ENCODE results near the gene TMEM47.

The TMEM47 gene

DNA sequence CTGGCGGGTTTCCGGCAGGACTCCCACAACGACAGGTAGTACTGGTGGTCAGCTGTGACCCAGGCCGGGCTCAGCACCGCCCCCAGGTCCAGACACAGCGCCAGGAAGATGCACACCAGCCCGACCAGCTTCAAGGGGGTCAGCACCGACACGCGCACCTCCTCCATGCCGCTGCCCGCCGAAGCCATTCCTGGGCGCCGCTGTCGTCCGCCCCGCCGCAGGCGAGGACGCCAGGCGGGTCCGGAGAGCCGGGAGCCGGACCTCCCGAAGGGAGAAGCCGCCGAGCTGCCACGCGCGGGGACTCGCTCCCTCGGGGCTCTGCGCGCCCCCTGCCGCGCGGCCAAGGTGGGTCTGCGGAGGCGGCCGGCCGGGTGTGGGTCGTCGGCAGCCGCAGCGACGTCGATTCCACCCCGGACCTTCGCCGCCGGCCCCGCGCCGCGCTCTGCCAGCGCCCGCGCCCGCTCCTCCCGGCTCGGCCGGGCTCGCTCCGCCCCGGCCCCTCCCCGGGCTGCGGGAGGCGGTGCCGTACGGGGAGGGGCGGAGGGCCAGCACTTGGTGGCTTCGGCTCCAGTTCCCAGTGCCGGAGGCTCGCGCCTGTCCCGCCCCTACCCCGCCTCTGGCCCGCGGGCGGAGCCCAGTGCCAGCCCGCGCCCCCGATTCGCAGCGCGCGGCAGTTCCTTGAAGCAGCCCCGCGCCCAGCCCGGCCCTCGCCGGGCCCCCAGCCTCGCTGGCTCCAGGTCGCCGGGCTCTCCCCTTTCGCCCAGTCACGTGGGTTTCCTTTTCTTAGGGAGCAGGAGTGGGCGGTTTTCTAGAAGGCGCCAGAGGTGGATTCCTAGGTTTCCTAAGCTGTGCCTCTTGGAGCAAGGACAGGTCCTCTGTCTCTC is at the start of gene TMEM47:
TSS of gene TMEM47 (minus strand) at position 444 of the 884 bp plus-strand sequence. CDS start at position 188, 256 bp downstream.
- FAIRE-seq = no peak

DNA sequence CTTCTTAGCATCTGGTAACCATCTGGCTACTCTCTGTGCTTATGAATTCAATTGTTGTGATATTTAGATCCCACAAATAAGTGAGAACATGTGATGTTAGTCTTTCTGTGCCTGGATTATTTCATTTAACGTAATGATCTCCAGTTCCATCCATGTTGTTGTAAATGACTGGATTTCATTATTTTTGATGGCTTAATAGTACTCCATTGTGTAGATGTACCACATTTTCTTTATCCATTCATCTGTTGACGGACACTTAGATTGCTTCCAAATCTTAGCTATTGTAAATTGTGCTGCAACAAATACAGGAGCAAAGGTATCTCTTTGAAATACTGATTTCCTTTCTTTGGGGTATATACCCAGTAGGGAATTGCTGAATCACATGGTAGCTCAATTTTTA is 30.0 kb upstream of the TMEM47 start:
- FAIRE-seq = no peak

DNA sequence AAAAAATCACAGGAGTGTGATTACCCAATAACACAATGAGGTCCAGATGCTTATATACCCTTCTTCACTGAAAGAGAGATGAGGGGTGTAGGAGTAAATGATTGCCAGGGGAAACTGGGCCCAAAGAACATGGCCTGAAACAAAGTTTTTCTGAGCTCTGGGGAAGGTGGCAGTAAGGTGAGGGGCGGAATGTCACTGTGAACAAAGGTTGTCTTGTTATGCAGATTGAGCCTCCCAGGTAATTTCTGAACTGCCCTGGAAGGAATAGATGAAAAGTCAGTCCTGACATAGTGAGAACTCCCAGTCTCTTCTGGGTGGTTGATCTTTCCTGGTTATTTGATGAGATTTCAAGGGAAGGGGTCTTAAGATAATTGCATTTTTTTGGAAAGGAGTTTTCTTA is 2.5 kb upstream of the TMEM47 start:
- FAIRE-seq = no peak

DNA sequence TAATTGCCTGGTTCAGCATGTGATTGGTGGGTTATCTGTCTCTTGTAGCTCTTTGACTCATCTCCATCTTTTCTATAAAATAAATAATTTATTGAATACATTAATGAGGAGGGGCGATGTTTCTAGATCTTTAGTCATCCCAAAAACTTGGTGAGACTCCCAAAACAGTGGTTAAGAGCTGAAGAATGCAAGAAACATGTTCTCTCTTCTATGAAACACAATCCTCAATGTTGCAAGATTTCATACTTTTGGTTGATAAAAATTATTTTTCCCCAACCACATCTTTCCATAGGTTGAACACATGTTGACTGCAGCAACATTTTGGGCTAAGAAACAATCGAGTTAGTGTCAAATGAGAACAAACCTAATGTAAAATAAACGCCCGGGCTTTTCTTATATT is 1.2 kb upstream of the TMEM47 start:
- no peak for FAIRE-seq

DNA sequence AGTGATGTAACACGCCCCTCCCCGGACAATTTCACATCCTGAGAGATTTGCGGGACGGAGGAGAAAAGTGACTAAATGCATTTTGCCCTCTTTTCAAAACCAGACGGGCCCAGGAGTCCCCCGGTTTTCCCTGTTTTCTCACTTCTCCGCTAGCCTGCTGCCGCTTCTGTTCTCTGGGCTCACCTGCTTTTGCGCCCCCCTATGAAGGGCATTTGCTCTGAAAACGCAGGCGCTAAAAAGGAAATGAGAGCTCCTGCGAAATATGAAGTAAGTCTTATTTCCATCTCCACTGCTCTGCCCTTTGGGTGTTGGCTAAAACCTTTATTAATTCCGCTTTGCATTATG is 613 bp upstream of the TMEM47 start:
- FAIRE-seq = no peak

DNA sequence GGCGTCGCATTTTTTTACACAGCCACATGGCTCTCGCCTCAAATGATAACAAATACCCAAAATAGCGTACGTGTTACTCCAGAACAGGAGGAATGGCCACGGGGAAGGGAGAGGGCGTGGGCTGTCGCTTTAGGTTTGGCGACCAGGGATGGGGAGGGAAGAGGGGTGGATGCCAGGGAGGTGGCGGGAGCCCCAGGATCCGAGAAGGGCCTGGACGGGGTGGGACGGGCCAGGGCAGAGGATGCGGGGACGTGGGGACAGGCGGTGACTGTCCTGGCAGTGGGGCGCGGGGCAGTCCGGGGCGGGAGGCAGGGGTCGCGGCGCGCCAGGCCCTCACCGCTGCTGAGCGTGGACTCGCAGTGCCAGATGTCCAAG is 631 bp downstream of the TMEM47 start:
- no peak for FAIRE-seq

DNA sequence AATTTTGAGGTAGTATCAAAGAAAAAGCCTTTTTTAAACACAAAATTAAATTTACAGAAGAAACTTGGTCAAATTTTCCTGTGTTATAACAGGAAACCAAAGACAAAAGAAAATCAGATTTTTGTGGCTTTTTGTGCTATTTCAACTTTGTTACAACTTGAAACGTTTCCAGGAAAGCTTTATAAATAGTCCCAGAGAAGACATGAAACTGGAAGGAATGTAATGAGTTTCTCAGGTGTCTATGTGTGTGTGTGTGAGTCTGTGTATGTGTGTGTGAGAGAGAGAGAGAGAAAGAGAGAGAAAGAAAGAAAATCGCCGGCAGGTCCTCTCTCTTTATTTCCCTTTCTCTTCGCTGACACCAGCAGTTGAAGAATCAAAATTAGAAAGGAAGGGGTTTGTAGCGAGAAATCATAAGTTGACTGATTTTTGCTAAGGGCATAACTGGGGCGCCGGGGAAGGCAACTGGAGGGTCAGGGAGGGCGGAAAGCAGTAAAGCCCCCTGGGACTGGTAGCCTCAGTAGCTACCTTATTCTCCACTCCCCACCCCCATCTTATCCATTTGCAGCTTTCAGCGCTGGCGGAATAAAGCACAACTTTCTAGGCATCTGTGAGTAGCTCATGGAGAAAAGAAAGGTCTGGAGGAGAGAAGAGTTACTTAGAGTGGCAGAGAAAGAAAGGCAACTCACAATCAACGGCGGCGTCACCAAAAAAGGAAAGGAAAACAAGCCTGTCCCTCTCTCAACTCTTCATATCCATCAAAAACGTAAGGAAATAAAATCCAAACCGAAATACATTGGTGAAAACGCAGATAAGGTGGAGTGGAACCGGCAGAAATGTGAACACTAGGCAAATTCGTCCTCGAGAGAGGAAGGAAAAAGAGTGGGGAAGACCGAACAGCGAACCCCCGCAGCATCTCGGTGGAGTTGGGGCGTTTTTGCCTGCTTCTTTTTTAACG is 1.3 kb downstream of the TMEM47 start:
- no peak for FAIRE-seq

DNA sequence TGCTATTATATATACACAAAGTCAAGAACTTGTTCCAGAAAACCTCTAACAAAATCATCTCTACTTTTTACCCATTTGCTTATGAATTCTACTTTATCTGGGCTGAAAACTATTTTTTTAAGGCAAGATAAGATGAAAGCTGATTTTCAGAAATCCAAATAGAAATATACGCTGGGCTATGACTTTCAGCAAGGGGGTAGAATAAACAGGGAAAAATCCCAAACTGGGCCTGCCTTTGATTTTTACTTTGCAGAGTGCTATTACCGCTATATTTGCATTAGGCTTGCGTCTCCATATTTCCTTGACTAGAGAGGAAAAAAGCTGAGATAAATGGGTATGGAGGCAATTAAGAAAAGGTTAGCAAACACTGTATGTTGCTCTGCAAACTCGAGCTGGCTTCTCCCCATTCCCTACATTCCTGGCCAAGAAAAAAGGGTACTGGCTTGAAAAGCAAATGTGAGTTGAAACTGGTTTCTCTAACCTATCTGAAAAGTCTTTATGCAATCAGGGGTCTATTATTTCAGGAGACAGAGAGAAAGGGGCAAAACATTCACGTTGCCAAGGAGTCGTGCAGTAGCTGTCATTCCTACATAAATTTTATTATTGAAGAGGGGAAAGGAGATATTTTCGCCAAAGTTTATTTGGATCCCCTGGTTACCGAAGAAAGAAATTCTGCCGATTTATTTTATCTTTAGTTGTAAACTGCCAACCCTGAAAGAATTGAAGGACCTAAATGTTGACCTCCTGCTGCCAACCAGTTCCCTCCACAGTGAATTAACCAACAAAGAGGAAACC is 2.2 kb downstream of the TMEM47 start:
- FAIRE-seq = no peak

DNA sequence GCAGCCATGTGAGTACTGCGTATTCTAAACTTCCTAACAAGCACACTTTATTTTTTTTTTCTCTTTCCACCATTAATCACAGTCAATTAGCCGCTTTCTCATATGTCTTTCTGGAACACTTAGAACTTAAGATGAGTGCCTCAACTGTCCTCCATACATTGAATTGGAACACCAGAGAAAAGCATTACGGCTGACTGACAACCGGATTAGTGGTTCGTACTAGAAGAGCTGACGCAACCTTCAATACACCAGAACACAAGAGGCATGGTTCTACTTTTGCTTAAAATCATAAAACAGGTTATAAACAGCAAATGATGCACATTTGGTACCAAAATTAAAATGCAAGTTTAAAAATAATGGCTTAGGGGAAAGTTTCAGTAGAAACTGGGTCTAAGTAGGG is 3.3 kb downstream of the TMEM47 start:
- FAIRE-seq = no peak

DNA sequence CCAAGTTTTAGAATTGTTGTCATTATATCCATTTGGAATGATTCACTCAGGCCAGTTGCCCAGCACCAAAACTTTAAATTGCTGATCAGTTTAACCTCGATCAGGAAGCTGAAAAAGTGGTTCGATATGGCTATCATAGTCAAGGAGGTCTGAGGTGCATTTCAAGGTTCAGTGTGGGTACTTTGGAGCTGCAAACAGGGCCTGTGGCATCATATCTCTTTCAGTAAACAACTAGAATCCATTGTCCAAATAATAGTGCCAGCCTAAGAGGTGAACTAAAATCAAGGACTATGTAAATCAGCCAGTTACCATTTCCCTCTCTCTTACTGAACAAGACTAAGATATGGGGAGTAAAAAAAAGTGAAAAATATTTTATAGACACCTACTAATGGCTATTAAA is 14.2 kb downstream of the TMEM47 start:
- no peak for FAIRE-seq

DNA sequence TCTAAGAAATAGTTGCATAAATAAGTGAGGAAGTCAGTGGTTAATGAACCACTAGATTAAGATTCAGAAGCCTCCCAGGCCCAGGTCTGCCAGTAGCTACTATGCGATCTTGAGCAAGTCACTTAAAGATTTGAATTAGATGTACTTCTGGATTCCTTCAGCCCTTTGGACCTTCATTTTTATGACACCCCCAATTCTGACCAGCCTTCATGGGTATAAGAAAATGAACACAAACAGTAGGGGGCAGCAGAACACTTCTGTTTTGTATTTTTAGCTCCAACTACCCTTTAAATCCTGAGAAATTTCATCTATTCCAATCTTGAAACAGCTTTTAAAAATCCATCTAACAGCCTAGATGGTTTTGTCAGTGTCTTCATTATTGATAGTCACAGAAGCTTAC is 19.0 kb downstream of the TMEM47 start:
- FAIRE-seq = no peak

DNA sequence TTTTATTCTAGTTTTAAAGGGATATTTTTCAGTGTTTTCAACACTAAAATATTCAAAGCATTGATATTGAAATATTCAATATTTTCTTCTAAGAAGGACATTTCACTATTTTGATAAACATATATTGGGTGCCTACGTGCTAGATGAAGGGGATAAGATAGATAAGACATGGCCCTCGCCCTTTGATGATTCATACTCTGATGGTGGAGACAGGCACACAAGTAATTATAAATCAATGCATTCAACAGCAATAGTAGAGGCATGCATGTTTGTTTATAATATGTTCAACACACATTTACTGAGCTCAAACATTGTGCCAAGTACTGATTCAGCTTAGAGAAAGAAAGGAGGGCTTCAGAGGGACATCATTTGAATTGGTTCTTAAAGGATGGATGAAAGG is 22.7 kb downstream of the TMEM47 start:
- FAIRE-seq = no peak

DNA sequence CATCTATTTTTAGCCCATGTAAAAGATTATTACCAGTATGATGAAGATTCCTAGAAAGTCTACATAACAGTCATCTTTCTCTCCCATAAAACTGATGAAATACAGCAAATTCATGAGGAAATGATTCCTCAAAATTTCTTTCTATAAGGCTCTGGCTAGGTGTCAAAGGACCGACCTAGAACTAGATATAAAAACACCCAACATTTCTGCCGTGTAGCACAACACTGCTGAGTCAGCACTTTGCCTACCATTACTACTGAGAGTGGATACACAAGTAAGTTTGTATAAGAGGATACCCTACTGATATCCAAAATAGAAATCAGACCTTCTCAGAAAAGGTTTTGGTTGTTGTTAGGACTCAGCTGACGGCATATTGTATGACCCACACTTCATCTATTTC is 24.7 kb downstream of the TMEM47 start:
- no peak for FAIRE-seq

DNA sequence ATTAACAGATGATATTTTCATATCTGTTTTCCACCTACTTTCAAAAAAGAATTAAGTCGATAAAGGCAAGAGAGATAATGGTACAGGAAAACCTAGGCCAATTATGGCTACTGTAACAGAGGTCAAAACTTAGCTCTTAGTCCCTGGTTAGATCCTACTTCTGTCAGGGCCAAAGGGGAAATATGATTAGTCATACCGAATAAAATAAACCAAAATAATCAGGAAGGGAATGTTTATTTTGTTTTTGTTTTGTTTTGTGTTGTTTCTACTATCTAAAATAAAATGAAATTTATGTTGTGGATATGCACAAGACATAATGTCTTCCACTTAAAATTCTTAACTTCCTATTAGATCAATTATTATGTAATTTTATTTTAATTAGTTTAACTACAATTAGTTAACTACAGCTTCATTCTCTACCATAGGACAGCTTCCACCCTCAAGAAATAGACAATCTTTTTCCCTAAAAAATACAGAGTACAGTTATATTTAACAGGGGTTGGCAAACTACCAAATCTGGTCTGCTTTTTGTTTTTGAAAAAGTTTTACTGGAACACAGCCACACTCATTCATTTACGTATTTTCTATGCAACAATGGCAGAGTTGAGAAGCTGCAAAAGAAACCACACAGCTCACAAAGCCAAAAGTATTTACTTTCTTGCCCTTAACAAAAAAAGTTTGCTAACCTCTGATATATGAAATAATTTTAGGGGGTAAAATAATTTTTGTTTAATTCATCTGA is 25.4 kb downstream of the TMEM47 start:
- FAIRE-seq = no peak

DNA sequence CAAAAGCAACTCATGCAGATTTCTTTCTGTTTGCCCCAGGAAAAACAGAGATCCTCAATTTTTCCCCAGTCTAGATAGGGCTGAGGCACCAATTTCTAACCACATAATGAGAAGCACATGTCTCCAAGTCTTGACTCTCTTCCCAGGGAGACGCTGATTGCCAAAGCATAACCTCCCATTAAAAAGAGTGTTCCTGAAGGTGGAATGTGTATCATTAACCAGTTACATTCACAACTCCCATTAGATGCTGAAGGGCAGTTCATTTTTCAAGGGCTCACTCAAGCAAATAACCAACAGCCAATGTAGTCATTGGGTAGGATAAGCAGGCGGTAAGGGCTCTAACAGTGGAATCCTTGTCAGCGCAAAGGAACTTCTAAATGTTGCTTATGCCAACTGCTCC is 27.5 kb downstream of the TMEM47 start:
- FAIRE-seq = no peak

DNA sequence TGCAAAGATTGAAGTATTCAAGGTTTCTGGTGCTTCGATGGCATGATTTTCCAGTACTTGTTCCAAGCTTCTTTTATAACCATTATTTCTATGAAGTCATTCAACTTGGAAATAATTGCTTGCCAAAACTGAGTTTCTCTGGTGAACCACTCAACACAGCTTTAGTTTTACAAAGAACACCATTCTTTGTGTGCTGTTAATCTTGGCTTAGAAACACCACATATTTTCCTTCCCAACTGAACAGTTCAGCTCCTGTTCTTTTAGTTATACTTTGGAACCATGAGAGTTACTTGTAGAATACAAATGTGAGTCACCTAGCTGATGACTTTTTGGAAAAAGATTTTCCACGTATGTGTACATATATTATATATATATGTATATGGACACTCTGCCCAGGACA is 32.7 kb downstream of the TMEM47 start:
- FAIRE-seq = no peak

DNA sequence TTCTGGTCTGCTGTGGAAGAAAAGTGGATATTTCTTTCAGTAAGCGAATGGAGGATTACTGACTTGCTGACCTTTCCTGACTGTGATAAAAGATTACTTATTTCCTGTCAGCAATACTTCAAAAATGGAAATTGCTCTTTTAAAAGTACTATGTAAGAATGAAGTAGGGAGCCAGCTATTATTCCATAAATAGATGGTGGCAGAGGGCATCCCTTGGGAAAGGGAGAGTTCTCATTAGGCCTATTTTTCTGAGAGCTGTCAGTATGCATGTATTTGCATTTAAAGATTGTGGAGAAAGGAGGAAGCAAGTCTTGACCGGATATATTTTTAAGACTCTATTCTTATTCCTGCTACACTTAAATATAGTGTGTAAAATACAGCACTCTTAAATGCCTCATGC is 37.2 kb downstream of the TMEM47 start:
- FAIRE-seq = no peak

DNA sequence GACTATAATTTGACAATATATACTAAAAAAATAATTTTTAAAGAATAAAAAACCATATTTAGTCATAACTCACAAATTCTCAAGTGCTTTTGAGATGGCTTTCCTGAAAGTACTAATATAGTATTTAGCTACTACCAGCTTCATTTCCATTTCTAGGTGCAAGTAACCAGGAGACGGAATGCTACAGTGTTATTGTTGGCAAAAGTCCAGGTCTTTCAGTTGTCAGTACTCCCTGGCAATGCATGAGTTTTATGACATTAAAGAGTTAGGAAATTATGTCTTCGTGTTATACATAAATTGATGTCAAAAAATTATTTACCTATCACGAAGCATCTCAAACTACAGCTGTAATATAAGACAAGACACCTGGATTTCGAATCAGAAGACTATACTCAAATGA is 45.0 kb downstream of the TMEM47 start:
- FAIRE-seq = no peak

DNA sequence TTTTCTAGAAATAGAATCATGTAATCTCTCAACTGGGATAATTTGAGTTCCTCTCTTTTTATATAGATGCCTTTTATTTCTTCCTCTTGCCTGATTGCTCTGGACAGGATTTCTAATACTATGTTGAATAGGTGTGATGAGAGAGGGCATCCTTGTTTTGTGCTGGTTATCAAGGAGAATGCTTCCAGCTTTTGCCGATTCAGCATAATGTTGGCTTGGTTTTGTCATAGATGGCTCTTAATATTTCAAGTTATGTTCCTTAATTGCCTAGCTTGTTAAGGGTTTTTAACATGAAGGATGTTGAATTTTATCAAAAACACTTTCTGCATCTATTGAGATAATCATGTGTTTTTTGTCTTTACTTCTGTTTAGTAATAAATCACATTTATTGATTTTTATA is 58.7 kb downstream of the TMEM47 start:
- no peak for FAIRE-seq

DNA sequence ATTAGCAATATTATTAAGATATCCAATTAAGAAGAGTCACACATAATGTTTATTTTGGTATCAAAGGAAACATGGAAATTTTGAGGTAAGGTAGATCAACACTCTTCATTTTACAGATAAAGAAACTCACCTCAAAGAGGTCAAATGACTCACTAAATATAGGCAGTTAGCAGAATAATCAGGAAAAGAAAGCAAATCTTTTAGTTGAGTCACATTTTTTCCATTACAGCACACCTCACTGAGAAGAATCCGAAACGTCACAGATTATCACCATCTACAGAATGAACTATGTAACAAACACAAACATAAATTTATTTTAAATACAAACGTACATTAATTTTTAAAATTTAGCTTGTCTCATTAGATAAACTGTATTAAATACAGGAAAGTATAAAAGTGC is 70.1 kb downstream of the TMEM47 start:
- no peak for FAIRE-seq

DNA sequence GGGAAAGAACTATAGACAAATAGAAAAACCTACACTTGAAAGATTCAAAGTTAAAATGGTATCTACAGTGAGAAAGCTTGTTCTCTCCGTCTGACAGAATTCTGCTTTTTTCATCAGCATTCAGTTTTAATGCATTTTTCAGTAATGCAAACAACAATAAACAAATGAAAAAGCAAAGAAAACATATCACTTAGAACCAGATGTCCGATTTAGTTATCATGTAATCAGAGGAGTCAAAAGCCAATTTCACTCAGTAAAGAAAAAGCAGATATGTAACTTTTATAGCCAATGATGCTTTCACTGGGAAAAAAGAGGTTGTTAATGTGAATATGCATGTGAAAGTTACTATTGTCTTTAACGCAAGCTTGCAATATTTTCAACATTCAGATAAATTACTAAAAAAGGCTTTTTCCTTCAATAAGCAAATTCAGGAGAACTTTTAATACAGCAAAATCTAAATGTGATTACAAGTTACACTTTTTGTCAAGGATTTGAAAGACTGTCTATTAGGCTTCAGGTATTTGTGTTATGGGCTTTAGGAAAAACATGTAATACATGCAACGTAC is 70.7 kb downstream of the TMEM47 start:
- no peak for FAIRE-seq

DNA sequence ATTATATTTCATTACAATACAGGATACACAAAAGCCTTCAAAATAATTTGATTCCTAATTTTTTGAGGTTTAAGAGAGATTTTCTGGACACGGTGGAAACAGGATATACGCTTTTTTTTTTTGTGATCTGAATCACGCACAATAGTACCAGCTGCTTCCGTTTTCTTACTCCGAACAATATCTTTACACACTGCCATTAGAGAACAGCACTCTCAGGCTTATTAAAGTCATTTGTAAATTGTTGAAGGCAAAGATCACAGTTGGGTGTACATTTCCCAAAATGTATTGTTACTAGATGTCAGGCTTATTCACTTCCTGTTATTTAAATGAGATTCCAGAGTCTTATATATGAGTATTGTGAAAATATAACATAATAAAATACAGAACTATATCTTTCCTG is 71.5 kb downstream of the TMEM47 start:
- FAIRE-seq = no peak

All from TTC549 (cell line).